CD14-positive monocyte (primary cell): ENCODE data around the gene FXYD5. TPM values are rescaled to one million over a fixed set of nuclear protein-coding genes. Genes with fewer than 3 reads are reported as not detected.
A peak's percentile ranks its signal among the peaks of the same experiment; 100 is the strongest.
"Not testable (repeated sequence)": the region's sequence is repeated elsewhere in the genome, so short reads cannot be mapped to it uniquely, and the experiment has no call there.

ENCODE experiments used
- DNase-seq, 3 donors: peaks; one replicate each; pipeline ENCODE4 v3.0.0-alpha.2; 2011 to 2022
- H2AFZ ChIP-seq: 2 replicates; pipeline ENCODE4 v1.6.0; 2012; ENCODE audit warnings: mild to moderate bottlenecking, low read depth, low read length, inconsistent platforms; ENCODE audit not compliant: insufficient read depth, poor library complexity, severe bottlenecking
- H3K27ac ChIP-seq, 2 donors: 1 replicate in 1 of 2; 2 replicates in 1 of 2; pipeline ENCODE4 v1.5.1; 2012 to 2013; ENCODE audit warnings: low read length in 2 of 2, control low read depth in 1 of 2, inconsistent platforms in 1 of 2, low read depth in 1 of 2, mild to moderate bottlenecking in 1 of 2
- H3K27me3 ChIP-seq, 2 donors: one replicate each; pipeline versions ENCODE4 v1.6.0 to v1.6.1; 2011 to 2013; ENCODE audit warnings: low read length in 2 of 2; ENCODE audit not compliant: control insufficient read depth in 2 of 2, insufficient read depth in 2 of 2
- H3K36me3 ChIP-seq, 2 donors: replicated peaks in 1 of 2; 1 replicate in 1 of 2; 2 replicates in 1 of 2; pipeline versions ENCODE4 v1.5.1 to v1.6.1; 2012 to 2013; ENCODE audit warnings: low read length in 2 of 2, control low read depth in 1 of 2, inconsistent platforms in 1 of 2, mild to moderate bottlenecking in 1 of 2; ENCODE audit not compliant: insufficient read depth in 2 of 2, control insufficient read depth in 1 of 2
- H3K4me1 ChIP-seq, 2 donors: 1 replicate in 1 of 2; 2 replicates in 1 of 2; pipeline versions ENCODE4 v1.5.1 to v1.6.1; 2012 to 2013; ENCODE audit warnings: low read length in 2 of 2, control low read depth in 1 of 2, inconsistent platforms in 1 of 2, mild to moderate bottlenecking in 1 of 2, moderate library complexity in 1 of 2; ENCODE audit not compliant: insufficient read depth in 2 of 2, control insufficient read depth in 1 of 2
- H3K4me2 ChIP-seq: replicated peaks from 2 replicates; pipeline ENCODE3; 2012; ENCODE audit warnings: low read length, moderate library complexity, mild to moderate bottlenecking; ENCODE audit not compliant: poor library complexity, severe bottlenecking; ENCODE audit errors: extremely low read depth
- H3K4me3 ChIP-seq, 3 experiments: fragments of 200-600 bp in 1 of 3; sonication (generic) in 1 of 3; replicated peaks in 1 of 3; 1 replicate in 2 of 3; 2 replicates in 1 of 3; pipeline ENCODE4 v1.5.1; 2011 to 2013; ENCODE audit warnings: low read length in 3 of 3, mild to moderate bottlenecking in 3 of 3, control low read depth in 2 of 3, low read depth in 2 of 3, inconsistent platforms in 1 of 3, moderate library complexity in 1 of 3
- H3K79me2 ChIP-seq: 2 replicates; pipeline ENCODE4 v1.6.0; 2012; ENCODE audit warnings: mild to moderate bottlenecking, control low read depth, inconsistent platforms, low read length, moderate library complexity; ENCODE audit not compliant: insufficient read depth
- H3K9ac ChIP-seq: 2 replicates; pipeline ENCODE4 v1.6.0; 2017; ENCODE audit warnings: low read length, mild to moderate bottlenecking; ENCODE audit not compliant: insufficient read depth, poor library complexity, severe bottlenecking
- H3K9me3 ChIP-seq, 2 donors: replicated peaks in 1 of 2; 1 replicate in 1 of 2; 2 replicates in 1 of 2; pipeline versions ENCODE4 v1.5.1 to v1.6.1; 2012 to 2013; ENCODE audit warnings: low read length in 2 of 2, control low read depth in 1 of 2; ENCODE audit not compliant: control insufficient read depth in 1 of 2, insufficient read depth in 1 of 2
- H4K20me1 ChIP-seq: 2 replicates; pipeline ENCODE4 v1.6.0; 2012; ENCODE audit warnings: mild to moderate bottlenecking, low read length, control low read depth, moderate library complexity; ENCODE audit not compliant: insufficient read depth
- H3K27ac Mint-ChIP-seq, 7 donors: one replicate each; pipeline ENCODE4 v1.8.0; 2020; ENCODE audit warnings: mild to moderate bottlenecking in 7 of 7, mixed read lengths in 7 of 7, moderate library complexity in 6 of 7, inconsistent platforms in 2 of 7
- H3K27me3 Mint-ChIP-seq, 3 donors: one replicate each; pipeline ENCODE4 v1.8.0; 2021 to 2022; ENCODE audit warnings: low read depth in 3 of 3, mild to moderate bottlenecking in 3 of 3, mixed read lengths in 3 of 3, moderate library complexity in 3 of 3, inconsistent platforms in 1 of 3
- H3K36me3 Mint-ChIP-seq, 2 donors: one replicate each; pipeline ENCODE4 v1.8.0; 2020; ENCODE audit warnings: mixed read lengths in 2 of 2, inconsistent platforms in 1 of 2, mild to moderate bottlenecking in 1 of 2
- H3K4me1 Mint-ChIP-seq: one replicate; pipeline ENCODE4 v1.8.0; 2020; ENCODE audit warnings: mild to moderate bottlenecking, mixed read lengths
- H3K4me3 Mint-ChIP-seq, 2 donors: one replicate each; pipeline ENCODE4 v1.8.0; 2020; ENCODE audit warnings: mild to moderate bottlenecking in 2 of 2, mixed read lengths in 2 of 2, moderate library complexity in 1 of 2
- H3K9me3 Mint-ChIP-seq, 7 donors: one replicate each; pipeline ENCODE4 v1.8.0; 2020 to 2022; ENCODE audit warnings: mixed read lengths in 7 of 7, mild to moderate bottlenecking in 6 of 7, moderate library complexity in 6 of 7, inconsistent platforms in 2 of 7
- CTCF ChIP-seq: fragments of 200-600 bp; IDR thresholded peaks from one replicate; pipeline ENCODE4 v1.8.0; 2022; ENCODE audit warnings: antibody characterized with exemption, mild to moderate bottlenecking
- WGBS: methylation state at CpG from one replicate; pipeline ENCODE4 v1.1.5; 2013; ENCODE audit warnings: missing lambda C conversion rate; ENCODE audit not compliant: insufficient coverage; 5-methylcytosine and 5-hydroxymethylcytosine counted together
- intact Hi-C, 2 donors: fragments of 100-400 bp; cut with micrococcal nuclease; formaldehyde crosslinking; loops; one replicate each; pipeline versions ENCODE4 v1.15.0 to v1.15.1; 2023
- polyA plus RNA-seq, 3 donors: library from polyadenylated mRNA; depleted of rRNA in 1 of 3; unstranded in 2 of 3; stranded (reverse) in 1 of 3; fragments of 300-500 nt in 2 of 3; fragments of >200 nt in 1 of 3; fragmentation: Illumina TruSeq in 2 of 3; gene quantifications; 1 replicate in 2 of 3; 2 replicates in 1 of 3; pipeline ENCODE4 v1.2.3, GENCODE V29; 2012 to 2021

The FXYD5 gene
- polyA plus RNA-seq, 3 donors, result 204 to 673 (median 312) TPM

GRCh38 chr19:35127871-35128270 is 26.7 kb upstream of the FXYD5 start:
- Histone ChIP-seq H3K36me3 (no peaks in the 10 kb centered on the region), H3K79me2 (no peaks in the 10 kb centered on the region), H2AFZ (no peak overlapping the region), H3K4me3 (no peak overlapping the region), H3K9ac (no peak overlapping the region), H3K27me3 (no peaks in the 10 kb centered on the region), H3K9me3 (no peaks in the 10 kb centered on the region), H3K4me2 (no peak overlapping the region), H4K20me1 (no peaks in the 10 kb centered on the region), H3K27ac (no peak overlapping the region), H3K4me1 (peaks cover 11 to 15% of the 10 kb centered on the region in 2 donors)
- 67% methylated on average over 3 of the region's 7 CpGs for WGBS
- peaks cover 1 to 8% (median 6%) of the 10 kb centered on the region in 3 donors for H3K27me3 Mint-ChIP-seq
- peaks cover 0 to 3% (median 0%) of the 10 kb centered on the region in 7 donors for H3K9me3 Mint-ChIP-seq
- H3K36me3 Mint-ChIP-seq, result no peaks in the 10 kb centered on the region
- intact Hi-C loops, result no loop called here
- no peak for TF ChIP-seq CTCF
- no peak overlapping the region for H3K4me3 Mint-ChIP-seq
- no peak overlapping the region for H3K27ac Mint-ChIP-seq
- peaks cover 14% of the 10 kb centered on the region for H3K4me1 Mint-ChIP-seq
- DNase-seq, result no peak

- peaks cover 11 to 15% of the 10 kb centered on the region in 2 donors for H3K4me1 ChIP-seq
- H4K20me1 ChIP-seq, result no peaks in the 10 kb centered on the region
- H3K27ac ChIP-seq, result no peak overlapping the region
- TF ChIP-seq CTCF, result no peak
- H3K4me3 Mint-ChIP-seq, result no peak overlapping the region
- H3K9ac ChIP-seq, result no peak overlapping the region
- no peaks in the 10 kb centered on the region for H3K27me3 ChIP-seq
- peaks cover 0 to 3% (median 0%) of the 10 kb centered on the region in 7 donors for H3K9me3 Mint-ChIP-seq
- no peak overlapping the region for H3K4me2 ChIP-seq
- H3K27me3 Mint-ChIP-seq, result peaks cover 1 to 6% (median 6%) of the 10 kb centered on the region in 3 donors
- H3K79me2 ChIP-seq, result no peaks in the 10 kb centered on the region
- no peak for DNase-seq
- H3K4me1 Mint-ChIP-seq, result peaks cover 14% of the 10 kb centered on the region
- H3K27ac Mint-ChIP-seq, result peak overlapping the region in 1 of 7 donors; percentile 26
- no peak overlapping the region for H3K4me3 ChIP-seq
- no peaks in the 10 kb centered on the region for H3K9me3 ChIP-seq
- H2AFZ ChIP-seq, result no peak overlapping the region
- intact Hi-C loops, result no loop called here
- 93% methylated on average over 8 of the region's 9 CpGs for WGBS
- H3K36me3 ChIP-seq, result no peaks in the 10 kb centered on the region
- H3K36me3 Mint-ChIP-seq, result no peaks in the 10 kb centered on the region
Observed at GRCh38 chr19:35128398-35129057, 26.0 kb upstream of the FXYD5 start.

GRCh38 chr19:35129724-35130274 is 24.7 kb upstream of the FXYD5 start:
- not testable (repeated sequence) for H3K36me3 ChIP-seq, H4K20me1 ChIP-seq, H3K4me1 ChIP-seq, H3K36me3 Mint-ChIP-seq, H3K9me3 Mint-ChIP-seq, H3K79me2 ChIP-seq, H3K27me3 ChIP-seq, H3K27ac ChIP-seq, H3K4me3 ChIP-seq, H3K4me1 Mint-ChIP-seq, H3K9me3 ChIP-seq, H3K9ac ChIP-seq, H3K4me3 Mint-ChIP-seq, H3K4me2 ChIP-seq, DNase-seq, H2AFZ ChIP-seq, H3K27me3 Mint-ChIP-seq
- H3K27ac Mint-ChIP-seq, result peak overlapping the region in 1 of 7 donors; percentile 41
- intact Hi-C loops, result loop anchor here in 1 of 2 donors (10.0 kb wide), 1 partner anchor 155 kb away; no protein-coding TSS in a partner anchor
- 42% methylated on average over 6 of the region's 14 CpGs for WGBS
